Naive thymus-derived CD4-positive, alpha-beta T cell (primary cell): ENCODE results near the gene PPP1R7. TPM values are rescaled to one million over a fixed set of nuclear protein-coding genes. Genes with fewer than 3 reads are reported as not detected.

ENCODE experiments used
- ATAC-seq: fragments of 150-1000 bp; cut with Tn5 transposase; 2 replicates; pipeline ENCODE4 v1.10.0; 2021; ENCODE audit warnings: mild to moderate bottlenecking, moderate library complexity
- CTCF ChIA-PET: fragments of 350-600 bp; sonication (Branson Sonifier 250); formaldehyde crosslinking; loops from one replicate; lab custom pipeline; 2021; ENCODE audit warnings: antibody characterized with exemption; lab: Charles Lee
- POLR2A ChIA-PET: fragments of 350-600 bp; sonication (Branson Sonifier 250); formaldehyde crosslinking; loops from one replicate; lab custom pipeline; 2021; ENCODE audit warnings: antibody characterized with exemption, inconsistent platforms; lab: Charles Lee
- DNase-seq, 9 donors: peaks; one replicate each; pipeline versions ENCODE4 v3.0.0 to v3.0.0-alpha.2; 2020 to 2022; ENCODE audit warnings: mixed read lengths in 1 of 9
- H3K27ac ChIP-seq: one replicate; pipeline ENCODE4 v1.7.0; 2013; ENCODE audit warnings: mild to moderate bottlenecking, low read depth, low read length, moderate library complexity
- H3K27me3 ChIP-seq, 2 donors: one replicate each; pipeline ENCODE4 v1.7.0; 2013; ENCODE audit warnings: low read length in 2 of 2, mild to moderate bottlenecking in 2 of 2, moderate library complexity in 2 of 2; ENCODE audit not compliant: control insufficient read depth in 2 of 2, insufficient read depth in 2 of 2
- H3K36me3 ChIP-seq, 3 experiments: 1 replicate in 2 of 3; 2 replicates in 1 of 3; pipeline ENCODE4 v1.7.0; 2013; ENCODE audit warnings: low read length in 3 of 3, mild to moderate bottlenecking in 3 of 3, moderate library complexity in 1 of 3; ENCODE audit not compliant: insufficient read depth in 3 of 3, control insufficient read depth in 2 of 3
- H3K4me1 ChIP-seq, 2 donors: one replicate each; pipeline ENCODE4 v1.7.0; 2013; ENCODE audit warnings: low read length in 2 of 2, mild to moderate bottlenecking in 2 of 2, moderate library complexity in 1 of 2; ENCODE audit not compliant: control insufficient read depth in 2 of 2, insufficient read depth in 2 of 2
- H3K4me3 ChIP-seq: 2 replicates; pipeline ENCODE4 v1.7.0; 2013; ENCODE audit warnings: mild to moderate bottlenecking, low read length
- H3K9me3 ChIP-seq, 3 experiments: 1 replicate in 2 of 3; 2 replicates in 1 of 3; pipeline ENCODE4 v1.7.0; 2013; ENCODE audit warnings: low read length in 3 of 3; ENCODE audit not compliant: control insufficient read depth in 2 of 3
- H3K27ac Mint-ChIP-seq, 9 donors: one replicate each; pipeline ENCODE4 v1.8.0; 2020 to 2022; ENCODE audit warnings: mixed read lengths in 9 of 9, mild to moderate bottlenecking in 8 of 9, moderate library complexity in 5 of 9, inconsistent platforms in 2 of 9
- H3K27me3 Mint-ChIP-seq, 5 donors: one replicate each; pipeline ENCODE4 v1.8.0; 2021 to 2022; ENCODE audit warnings: mixed read lengths in 5 of 5, mild to moderate bottlenecking in 1 of 5
- H3K36me3 Mint-ChIP-seq, 5 donors: one replicate each; pipeline ENCODE4 v1.8.0; 2020 to 2022; ENCODE audit warnings: mixed read lengths in 5 of 5, mild to moderate bottlenecking in 3 of 5, inconsistent platforms in 1 of 5
- H3K4me1 Mint-ChIP-seq, 7 donors: one replicate each; pipeline ENCODE4 v1.8.0; 2020 to 2022; ENCODE audit warnings: mixed read lengths in 7 of 7, mild to moderate bottlenecking in 3 of 7, inconsistent platforms in 1 of 7
- H3K4me3 Mint-ChIP-seq, 10 donors: one replicate each; pipeline ENCODE4 v1.8.0; 2020 to 2022; ENCODE audit warnings: mild to moderate bottlenecking in 10 of 10, mixed read lengths in 10 of 10, moderate library complexity in 6 of 10, inconsistent platforms in 2 of 10
- H3K9me3 Mint-ChIP-seq, 11 donors: one replicate each; pipeline ENCODE4 v1.8.0; 2020 to 2022; ENCODE audit warnings: mixed read lengths in 11 of 11, mild to moderate bottlenecking in 4 of 11, inconsistent platforms in 1 of 11, moderate library complexity in 1 of 11
- intact Hi-C, 2 donors: fragments of 100-400 bp; cut with micrococcal nuclease; formaldehyde crosslinking; loops; one replicate each; pipeline ENCODE4 v1.15.1; 2023
- polyA plus RNA-seq, 2 donors: library from polyadenylated mRNA; unstranded; fragments of 300-500 nt; fragmentation: Illumina TruSeq; gene quantifications; one replicate each; pipeline ENCODE4 v1.2.3, GENCODE V29; 2021
- total RNA-seq, 6 experiments: library from RNA in 5 of 6; stranded (reverse) in 5 of 6; gene quantifications; 1 replicate in 5 of 6; 2 replicates in 1 of 6; pipeline ENCODE4 v1.2.3 and lab custom pipeline; 2021 to 2026

Gene PPP1R7
- total and polyA plus RNA-seq, 7 experiments from 2014 or later, result 39.2 to 122 (median 59.0) TPM

- no peaks in the 10 kb centered on the region for H3K9me3 ChIP-seq
- no peaks in the 10 kb centered on the region for H3K27me3 ChIP-seq
- H3K4me1 Mint-ChIP-seq, result no peaks in the 10 kb centered on the region
- no peak for DNase-seq
- H3K4me1 ChIP-seq, result no peaks in the 10 kb centered on the region
- no peak overlapping the region for H3K27ac ChIP-seq
- intact Hi-C loops, result no loop called here
- H3K36me3 Mint-ChIP-seq, result peaks cover 9 to 58% (median 12%) of the 10 kb centered on the region in 5 donors
- H3K4me3 ChIP-seq, result no peak overlapping the region
- POLR2A ChIA-PET, result interaction anchor here (0.9 kb wide), 1 partner anchor 46 kb away, joined by 3 read pairs; no protein-coding TSS in a partner anchor
- H3K27ac Mint-ChIP-seq, result no peak overlapping the region
- peaks cover 0 to 72% (median 0%) of the 10 kb centered on the region in 3 experiments for H3K36me3 ChIP-seq
- H3K9me3 Mint-ChIP-seq, result no peaks in the 10 kb centered on the region
- no peak for ATAC-seq
- H3K27me3 Mint-ChIP-seq, result no peaks in the 10 kb centered on the region
- CTCF ChIA-PET, result no interaction called here
- H3K4me3 Mint-ChIP-seq, result no peak overlapping the region
These were observed 14.5 kb upstream of the PPP1R7 start for GRCh38 chr2:241135737-241136136.

GRCh38 chr2:241136191-241136590 is 14.1 kb upstream of the PPP1R7 start:
- H3K4me3 Mint-ChIP-seq, result no peak overlapping the region
- Histone ChIP-seq H3K9me3 (no peaks in the 10 kb centered on the region), H3K4me3 (no peak overlapping the region), H3K27me3 (no peaks in the 10 kb centered on the region), H3K36me3 (peaks cover 0 to 75% (median 0%) of the 10 kb centered on the region in 3 experiments), H3K27ac (no peak overlapping the region), H3K4me1 (no peaks in the 10 kb centered on the region)
- DNase-seq (no peak), ATAC-seq (no peak)
- H3K27ac Mint-ChIP-seq, result peak overlapping the region in 1 of 9 donors; percentile 30
- peaks cover 7 to 57% (median 11%) of the 10 kb centered on the region in 5 donors for H3K36me3 Mint-ChIP-seq
- H3K27me3 Mint-ChIP-seq, result no peaks in the 10 kb centered on the region
- intact Hi-C loops, result no loop called here
- ChIA-PET CTCF (interaction anchor here (0.6 to 0.9 kb wide), 2 partner anchors 13 to 127 kb away, joined by 3 read pairs; partner anchors contain the start of gene PASK), POLR2A (interaction anchor here (0.5 to 1.8 kb wide), 4 partner anchors 28 to 1111 kb away, joined by 3 to 6 read pairs (median 4); partner anchors contain the start of gene MTERF4)
- no peaks in the 10 kb centered on the region for H3K4me1 Mint-ChIP-seq
- H3K9me3 Mint-ChIP-seq, result no peaks in the 10 kb centered on the region

DNA sequence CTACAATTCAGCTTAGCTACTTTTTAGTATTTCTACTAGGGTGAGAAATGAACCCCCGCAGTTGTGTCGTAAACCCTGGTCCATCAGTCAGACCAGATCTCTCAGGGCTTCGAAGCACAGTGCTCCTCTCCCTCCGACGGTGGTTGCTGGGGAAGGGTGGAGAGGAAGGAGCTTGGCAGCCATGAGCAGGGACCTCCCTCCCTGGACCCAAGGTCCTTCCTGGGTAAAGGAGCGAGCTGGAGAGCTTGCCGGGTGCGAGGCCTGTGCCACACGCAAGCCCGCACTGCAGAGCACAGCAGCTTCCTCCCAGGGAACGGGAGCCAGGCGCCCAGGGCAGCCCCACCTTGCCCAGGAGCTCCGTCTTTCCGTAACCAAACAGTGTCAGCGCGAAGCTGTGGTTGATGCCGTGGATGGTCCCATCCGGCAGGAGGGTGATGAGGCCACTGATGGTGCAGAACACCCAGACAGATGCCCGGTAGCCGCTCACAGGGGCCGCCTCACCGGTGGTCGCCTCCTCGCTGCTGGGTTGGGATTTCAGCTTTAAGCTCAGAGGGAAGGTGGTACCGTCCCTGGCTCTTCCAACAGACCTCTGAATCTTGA is 13.5 kb upstream of the PPP1R7 start:
- ChIA-PET CTCF (interaction anchor here (0.6 to 0.9 kb wide), 2 partner anchors 13 to 127 kb away, joined by 3 read pairs; partner anchors contain the start of gene PASK), POLR2A (interaction anchor here (0.5 to 1.8 kb wide), 3 partner anchors 29 to 1111 kb away, joined by 3 to 6 read pairs (median 4); partner anchors contain the start of gene MTERF4)
- H3K36me3 Mint-ChIP-seq, result peaks cover 7 to 57% (median 11%) of the 10 kb centered on the region in 5 donors
- Histone ChIP-seq H3K9me3 (no peaks in the 10 kb centered on the region), H3K27ac (no peak overlapping the region), H3K36me3 (peaks cover 0 to 75% (median 0%) of the 10 kb centered on the region in 3 experiments), H3K27me3 (no peaks in the 10 kb centered on the region), H3K4me3 (no peak overlapping the region), H3K4me1 (no peaks in the 10 kb centered on the region)
- H3K9me3 Mint-ChIP-seq, result no peaks in the 10 kb centered on the region
- H3K27ac Mint-ChIP-seq, result no peak overlapping the region
- DNase-seq (no peak), ATAC-seq (no peak)
- no peak overlapping the region for H3K4me3 Mint-ChIP-seq
- intact Hi-C loops, result no loop called here
- peaks cover 0 to 1% (median 0%) of the 10 kb centered on the region in 7 donors for H3K4me1 Mint-ChIP-seq
- no peaks in the 10 kb centered on the region for H3K27me3 Mint-ChIP-seq

DNA sequence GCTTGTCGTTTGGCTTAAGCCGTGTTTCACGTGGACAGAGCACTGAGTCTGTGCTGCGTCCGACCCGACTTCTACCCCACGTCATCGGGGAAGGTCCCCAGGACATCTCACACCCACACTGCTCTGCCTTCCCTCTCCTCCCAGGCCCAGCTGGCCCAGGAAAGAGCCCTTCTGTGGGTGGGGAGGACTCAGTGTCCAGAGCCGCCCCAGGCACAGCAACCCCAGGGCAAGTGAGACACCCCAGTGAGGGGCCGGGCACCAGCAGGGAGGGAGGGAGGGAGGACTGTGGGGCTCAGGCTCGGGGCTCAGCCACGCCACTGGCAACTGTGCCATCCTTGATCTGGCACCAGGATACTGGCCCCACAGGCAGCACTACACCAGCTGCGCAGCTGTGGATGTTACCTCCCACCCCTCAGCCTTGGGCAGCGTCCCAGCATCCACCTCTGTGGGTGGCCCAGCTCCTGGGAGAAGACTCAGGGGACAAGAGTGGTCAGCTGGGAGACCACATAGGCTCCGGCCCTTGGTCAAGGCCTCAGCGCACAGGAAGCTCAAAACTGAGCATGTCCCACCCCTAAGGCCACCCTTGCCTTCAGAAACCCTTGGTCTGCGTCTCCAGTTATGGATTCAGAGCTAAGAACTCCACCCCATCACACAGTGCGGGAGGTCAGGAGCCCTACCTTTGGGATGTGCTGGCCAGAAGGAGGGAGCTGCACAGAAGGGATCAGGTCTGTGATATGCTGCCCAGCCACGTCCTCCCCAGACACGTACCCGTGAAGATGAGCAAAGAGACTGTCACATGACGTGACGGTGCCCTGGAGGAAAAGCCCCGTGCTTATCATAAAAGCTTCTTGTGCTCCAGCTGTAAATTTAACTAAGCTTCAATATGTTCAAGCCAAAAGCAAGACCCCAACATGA is 12.7 kb upstream of the PPP1R7 start:
- Mint-ChIP-seq H3K27ac (no peak overlapping the region), H3K9me3 (no peaks in the 10 kb centered on the region), H3K36me3 (peaks cover 5 to 58% (median 13%) of the 10 kb centered on the region in 5 donors), H3K27me3 (no peaks in the 10 kb centered on the region), H3K4me1 (peaks cover 0 to 7% (median 0%) of the 10 kb centered on the region in 7 donors), H3K4me3 (no peak overlapping the region)
- H3K9me3 ChIP-seq, result no peaks in the 10 kb centered on the region
- DNase-seq (no peak), ATAC-seq (no peak)
- H3K4me3 ChIP-seq, result no peak overlapping the region
- no peaks in the 10 kb centered on the region for H3K4me1 ChIP-seq
- H3K27ac ChIP-seq, result no peak overlapping the region
- intact Hi-C loops, result no loop called here
- POLR2A ChIA-PET, result interaction anchor here (0.8 to 1.8 kb wide), 3 partner anchors 27 to 36 kb away, joined by 3 to 6 read pairs (median 3); partner anchors contain the start of gene MTERF4
- CTCF ChIA-PET, result interaction anchor here (0.9 to 1.0 kb wide), 2 partner anchors 36 to 42 kb away, joined by 3 read pairs; partner anchors contain the start of gene MTERF4
- no peaks in the 10 kb centered on the region for H3K27me3 ChIP-seq
- H3K36me3 ChIP-seq, result peaks cover 0 to 81% (median 5%) of the 10 kb centered on the region in 3 experiments

GRCh38 chr2:241138471-241138870 is 11.8 kb upstream of the PPP1R7 start:
- peaks cover 0 to 75% (median 5%) of the 10 kb centered on the region in 3 experiments for H3K36me3 ChIP-seq
- H3K4me3 ChIP-seq, result no peak overlapping the region
- H3K27me3 ChIP-seq, result no peaks in the 10 kb centered on the region
- Mint-ChIP-seq H3K4me1 (peaks cover 0 to 7% (median 0%) of the 10 kb centered on the region in 7 donors), H3K36me3 (peaks cover 0 to 49% (median 8%) of the 10 kb centered on the region in 5 donors), H3K27ac (peak overlapping the region in 1 of 9 donors; percentile 36), H3K4me3 (no peak overlapping the region), H3K27me3 (no peaks in the 10 kb centered on the region), H3K9me3 (no peaks in the 10 kb centered on the region)
- no peak overlapping the region for H3K27ac ChIP-seq
- DNase-seq (no peak), ATAC-seq (no peak)
- CTCF ChIA-PET, result interaction anchor here (0.9 kb wide), 1 partner anchor 42 kb away, joined by 3 read pairs; no protein-coding TSS in a partner anchor
- H3K4me1 ChIP-seq, result no peaks in the 10 kb centered on the region
- intact Hi-C loops, result no loop called here
- H3K9me3 ChIP-seq, result no peaks in the 10 kb centered on the region
- POLR2A ChIA-PET, result no interaction called here
